ENCODE results near the gene ZIC5.

GRCh38 chr13:99916366-99917103, 55.0 kb downstream of the ZIC5 start:
- peak in 5 of 7 experiments; percentile 66 to 94 (median 79) for TF ChIP-seq CTCF (IDR thresholded peaks at IDR 0.05)
- peak in 1 of 3 donors; percentile 43 for TF ChIP-seq POLR2AphosphoS5 (IDR thresholded peaks at IDR 0.05)
- TF ChIP-seq POLR2A (IDR thresholded peaks at IDR 0.05): no peak
- TF ChIP-seq EP300 (IDR thresholded peaks at IDR 0.05): no peak
